ENCODE data around the gene MAL.

The MAL gene

GRCh38 chr2:95005726-95006125 is 19.8 kb upstream of the MAL start:
- peaks cover 13 to 17% of the 10 kb centered on the region in 2 donors for H3K27me3 Mint-ChIP-seq
- ATAC-seq (replicated peaks): no peak
- H3K36me3 Mint-ChIP-seq: no peaks in the 10 kb centered on the region

GRCh38 chr2:95006588-95006987 is 18.9 kb upstream of the MAL start:
- no peak for ATAC-seq (replicated peaks)

More at GRCh38 chr2:95005726-95006125, 19.8 kb upstream of the MAL start:
- DNase-seq: no peak
- H3K4me3 Mint-ChIP-seq: no peak overlapping the region
- H3K27ac Mint-ChIP-seq: no peak overlapping the region
- H3K9me3 Mint-ChIP-seq: no peaks in the 10 kb centered on the region
- no peaks in the 10 kb centered on the region for H3K4me1 Mint-ChIP-seq

GRCh38 chr2:95007031-95007609 is 18.4 kb upstream of the MAL start:
- Mint-ChIP-seq H3K9me3 (no peaks in the 10 kb centered on the region), H3K27ac (no peak overlapping the region), H3K36me3 (no peaks in the 10 kb centered on the region), H3K4me3 (no peak overlapping the region), H3K4me1 (no peaks in the 10 kb centered on the region), H3K27me3 (peaks cover 11 to 13% of the 10 kb centered on the region in 2 donors)
- no peak for DNase-seq
- ATAC-seq (replicated peaks): no peak

More at GRCh38 chr2:95006588-95006987, 18.9 kb upstream of the MAL start:
- H3K4me1 Mint-ChIP-seq: no peaks in the 10 kb centered on the region
- H3K27ac Mint-ChIP-seq: no peak overlapping the region
- H3K27me3 Mint-ChIP-seq: peaks cover 11 to 13% of the 10 kb centered on the region in 2 donors
- no peaks in the 10 kb centered on the region for H3K9me3 Mint-ChIP-seq
- no peak overlapping the region for H3K4me3 Mint-ChIP-seq
- DNase-seq: no peak
- H3K36me3 Mint-ChIP-seq: no peaks in the 10 kb centered on the region

- Mint-ChIP-seq H3K27ac (no peak overlapping the region), H3K4me1 (peaks cover 0 to 5% of the 10 kb centered on the region in 2 donors), H3K9me3 (no peaks in the 10 kb centered on the region), H3K27me3 (peaks cover 6 to 9% of the 10 kb centered on the region in 2 donors), H3K36me3 (no peaks in the 10 kb centered on the region), H3K4me3 (no peak overlapping the region)
- ATAC-seq (replicated peaks): no peak
- no peak for DNase-seq
Measured at GRCh38 chr2:95007822-95008221, 17.7 kb upstream of the MAL start.

DNA sequence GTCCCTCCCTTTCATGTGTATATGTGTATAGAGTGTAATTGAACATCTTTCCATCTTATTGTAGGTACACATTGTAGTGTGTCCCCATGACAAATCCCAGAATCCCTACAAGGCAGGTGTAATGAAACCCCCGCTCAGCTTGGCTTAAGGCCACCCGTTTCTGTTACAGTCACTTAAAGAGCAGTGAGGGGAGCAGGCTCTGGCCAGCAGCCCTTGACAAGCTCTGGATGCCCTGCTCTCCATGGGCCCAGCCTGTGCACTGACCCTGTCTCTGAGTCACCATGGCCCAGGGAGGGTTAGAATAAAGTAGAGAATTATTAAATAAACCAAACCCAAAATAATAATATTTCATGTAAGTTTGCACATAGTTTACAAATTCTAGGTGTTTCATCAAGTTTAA is 17.2 kb upstream of the MAL start:
- no peaks in the 10 kb centered on the region for H3K36me3 Mint-ChIP-seq
- no peak overlapping the region for H3K4me3 Mint-ChIP-seq
- ATAC-seq (replicated peaks) (no peak), DNase-seq (no peak)
- no peak overlapping the region for H3K27ac Mint-ChIP-seq
- peaks cover 2 to 10% of the 10 kb centered on the region in 2 donors for H3K4me1 Mint-ChIP-seq
- no peaks in the 10 kb centered on the region for H3K9me3 Mint-ChIP-seq
- H3K27me3 Mint-ChIP-seq: peaks cover 6 to 8% of the 10 kb centered on the region in 2 donors

- Mint-ChIP-seq H3K9me3 (no peaks in the 10 kb centered on the region), H3K27me3 (peaks cover 6 to 8% of the 10 kb centered on the region in 2 donors), H3K4me1 (peaks cover 4 to 13% of the 10 kb centered on the region in 2 donors), H3K4me3 (no peak overlapping the region), H3K27ac (no peak overlapping the region), H3K36me3 (no peaks in the 10 kb centered on the region)
- DNase-seq (no peak), ATAC-seq (replicated peaks) (no peak)
Measured at GRCh38 chr2:95008996-95009395, 16.5 kb upstream of the MAL start.

DNA sequence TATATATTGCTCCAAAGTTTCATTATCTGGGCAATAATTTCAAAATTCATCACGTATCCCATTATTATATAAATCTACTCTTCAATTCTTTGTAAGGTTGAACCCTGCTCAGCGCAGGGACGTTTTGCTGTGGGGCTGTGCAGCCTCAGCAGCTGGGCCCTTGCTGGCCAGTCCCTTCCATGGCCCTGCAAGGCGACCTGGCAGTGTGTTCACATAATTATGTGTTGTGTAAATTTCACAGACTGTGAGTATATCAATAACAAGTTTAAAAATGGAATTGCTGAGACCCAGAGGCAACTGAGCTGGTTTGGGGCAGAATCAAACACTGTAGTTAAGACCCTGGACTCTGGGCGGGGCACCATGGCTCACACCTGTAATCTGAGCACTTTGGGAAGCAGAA is 16.1 kb upstream of the MAL start:
- Mint-ChIP-seq H3K9me3 (no peaks in the 10 kb centered on the region), H3K4me1 (peaks cover 4 to 13% of the 10 kb centered on the region in 2 donors)
- DNase-seq: no peak

DNA sequence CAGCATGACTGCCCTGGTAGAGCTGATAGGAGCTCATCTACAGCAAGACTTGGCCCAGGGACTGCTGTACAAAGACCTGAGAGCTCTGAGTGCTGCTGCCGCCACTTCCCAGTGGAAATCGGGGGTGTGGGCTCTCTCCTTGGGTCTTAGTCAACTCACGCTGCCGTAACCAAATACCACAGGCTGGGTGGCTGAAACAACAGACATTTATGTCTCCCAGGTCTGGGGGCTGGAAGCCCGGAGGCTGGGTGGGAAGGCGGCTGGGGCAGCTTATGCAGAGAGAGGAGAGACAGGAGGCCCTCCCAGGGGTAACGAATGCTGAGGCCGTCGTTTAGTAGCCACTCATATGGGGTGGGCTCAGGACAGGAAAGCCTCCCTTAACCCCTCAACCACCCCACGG is 15.4 kb upstream of the MAL start:
- H3K4me3 Mint-ChIP-seq: no peak overlapping the region
- H3K9me3 Mint-ChIP-seq: no peaks in the 10 kb centered on the region
- no peak for DNase-seq
- no peak overlapping the region for H3K27ac Mint-ChIP-seq
- no peaks in the 10 kb centered on the region for H3K36me3 Mint-ChIP-seq
- peaks cover 6 to 13% of the 10 kb centered on the region in 2 donors for H3K27me3 Mint-ChIP-seq
- no peak for ATAC-seq (replicated peaks)
- peaks cover 4 to 13% of the 10 kb centered on the region in 2 donors for H3K4me1 Mint-ChIP-seq

More for the DNA sequence above, 16.1 kb upstream of the MAL start:
- ATAC-seq (replicated peaks): no peak
- no peak overlapping the region for H3K27ac Mint-ChIP-seq
- H3K4me3 Mint-ChIP-seq: no peak overlapping the region
- no peaks in the 10 kb centered on the region for H3K36me3 Mint-ChIP-seq
- H3K27me3 Mint-ChIP-seq: peaks cover 6 to 8% of the 10 kb centered on the region in 2 donors

- DNase-seq (no peak), ATAC-seq (replicated peaks) (no peak)
- H3K4me1 Mint-ChIP-seq: peaks cover 6 to 13% of the 10 kb centered on the region in 2 donors
- H3K4me3 Mint-ChIP-seq: no peak overlapping the region
- no peak overlapping the region for H3K27ac Mint-ChIP-seq
- H3K36me3 Mint-ChIP-seq: no peaks in the 10 kb centered on the region
- H3K27me3 Mint-ChIP-seq: peaks cover 6 to 16% of the 10 kb centered on the region in 2 donors
- H3K9me3 Mint-ChIP-seq: no peaks in the 10 kb centered on the region
Measured at GRCh38 chr2:95010718-95011117, 14.8 kb upstream of the MAL start.

- no peaks in the 10 kb centered on the region for H3K9me3 Mint-ChIP-seq
- H3K27ac Mint-ChIP-seq: no peak overlapping the region
- H3K4me1 Mint-ChIP-seq: peaks cover 6 to 13% of the 10 kb centered on the region in 2 donors
- peaks cover 0 to 10% of the 10 kb centered on the region in 2 donors for H3K27me3 Mint-ChIP-seq
- ATAC-seq (replicated peaks) (peak; percentile 60 to 72), DNase-seq (no peak)
- H3K36me3 Mint-ChIP-seq: no peaks in the 10 kb centered on the region
- no peak overlapping the region for H3K4me3 Mint-ChIP-seq
Measured at GRCh38 chr2:95012881-95013550, 12.5 kb upstream of the MAL start.

GRCh38 chr2:95013726-95014125 is 11.8 kb upstream of the MAL start:
- ATAC-seq (replicated peaks) (no peak), DNase-seq (no peak)
- Mint-ChIP-seq H3K4me3 (no peak overlapping the region), H3K36me3 (no peaks in the 10 kb centered on the region), H3K9me3 (no peaks in the 10 kb centered on the region), H3K4me1 (peaks cover 6 to 13% of the 10 kb centered on the region in 2 donors), H3K27me3 (peaks cover 0 to 13% of the 10 kb centered on the region in 2 donors), H3K27ac (no peak overlapping the region)

- Mint-ChIP-seq H3K4me1 (peaks cover 6 to 13% of the 10 kb centered on the region in 2 donors), H3K27me3 (peaks cover 0 to 14% of the 10 kb centered on the region in 2 donors), H3K9me3 (no peaks in the 10 kb centered on the region), H3K4me3 (no peak overlapping the region), H3K27ac (no peak overlapping the region), H3K36me3 (no peaks in the 10 kb centered on the region)
- ATAC-seq (replicated peaks): no peak
- DNase-seq: no peak
Measured at GRCh38 chr2:95014126-95014708, 11.3 kb upstream of the MAL start.

GRCh38 chr2:95015261-95015912 is 10.1 kb upstream of the MAL start:
- H3K4me1 Mint-ChIP-seq: peaks cover 6 to 13% of the 10 kb centered on the region in 2 donors
- H3K27me3 Mint-ChIP-seq: peaks cover 0 to 20% of the 10 kb centered on the region in 2 donors
- no peak for ATAC-seq (replicated peaks)
- no peak for DNase-seq
- no peaks in the 10 kb centered on the region for H3K36me3 Mint-ChIP-seq
- no peaks in the 10 kb centered on the region for H3K9me3 Mint-ChIP-seq
- no peak overlapping the region for H3K4me3 Mint-ChIP-seq
- H3K27ac Mint-ChIP-seq: no peak overlapping the region

DNA sequence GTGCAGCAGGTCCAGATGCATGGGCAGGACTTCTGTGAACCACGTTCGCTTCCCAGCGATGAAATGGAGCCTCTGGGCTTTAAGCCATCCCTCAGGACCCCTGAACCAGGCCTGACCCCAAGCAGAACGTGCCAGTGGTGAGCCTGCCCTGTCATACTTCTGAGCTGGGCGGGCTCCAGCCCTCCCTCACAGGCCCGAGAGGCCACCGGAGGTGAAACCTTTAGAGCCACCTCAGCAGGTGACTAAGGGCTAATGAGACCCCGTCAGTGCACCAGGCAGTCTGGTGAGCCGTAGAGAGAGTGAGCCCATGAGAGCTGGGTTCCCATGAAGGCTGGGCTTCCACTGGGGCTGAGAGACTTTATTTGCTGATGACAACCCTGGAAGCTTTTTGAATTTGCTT is 8.9 kb upstream of the MAL start:
- H3K36me3 Mint-ChIP-seq: no peaks in the 10 kb centered on the region
- H3K4me3 Mint-ChIP-seq: no peak overlapping the region
- ATAC-seq (replicated peaks) (no peak), DNase-seq (no peak)
- H3K4me1 Mint-ChIP-seq: peaks cover 6 to 13% of the 10 kb centered on the region in 2 donors
- H3K9me3 Mint-ChIP-seq: no peaks in the 10 kb centered on the region
- no peak overlapping the region for H3K27ac Mint-ChIP-seq
- H3K27me3 Mint-ChIP-seq: peaks cover 0 to 28% of the 10 kb centered on the region in 2 donors
